Hippocampal formation (tissue), 2 donors: ENCODE results near the gene SEC31A.

Experiments used
- DNase-seq, 2 donors: peaks; one replicate each; lab custom pipeline; 2025; lab: John Stamatoyannopoulos, UW

SEC31A gene

DNA sequence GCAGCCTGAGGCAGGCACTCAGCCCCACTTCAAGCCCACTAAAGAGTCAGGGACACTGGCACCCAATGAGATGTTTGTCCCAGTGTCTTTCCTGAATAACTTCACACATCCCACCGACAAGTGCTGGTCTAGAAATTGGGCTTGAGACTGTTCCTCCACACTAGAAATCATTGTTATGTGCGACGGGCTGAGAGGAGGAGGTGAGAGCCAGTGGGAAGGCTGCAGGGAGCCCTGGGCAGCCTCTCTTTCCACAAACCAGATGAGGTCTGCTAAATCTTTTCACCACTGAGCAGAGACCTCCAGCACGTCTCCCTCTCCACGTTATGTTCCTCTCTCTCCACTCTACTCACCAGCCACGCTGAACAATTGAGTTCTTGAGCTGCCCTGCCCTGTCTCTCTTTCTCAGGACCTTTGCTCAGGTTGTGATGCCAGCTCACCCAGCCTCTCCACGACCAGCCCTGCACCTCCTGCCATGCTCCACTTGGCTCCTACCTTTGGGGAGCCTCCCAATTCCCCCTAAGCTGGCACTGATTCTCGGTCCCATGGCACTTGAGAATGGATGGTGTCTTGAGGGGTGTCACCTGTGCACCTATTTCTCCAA lies 100.8 kb downstream of the SEC31A start:
- DNase-seq, result no peak

DNA sequence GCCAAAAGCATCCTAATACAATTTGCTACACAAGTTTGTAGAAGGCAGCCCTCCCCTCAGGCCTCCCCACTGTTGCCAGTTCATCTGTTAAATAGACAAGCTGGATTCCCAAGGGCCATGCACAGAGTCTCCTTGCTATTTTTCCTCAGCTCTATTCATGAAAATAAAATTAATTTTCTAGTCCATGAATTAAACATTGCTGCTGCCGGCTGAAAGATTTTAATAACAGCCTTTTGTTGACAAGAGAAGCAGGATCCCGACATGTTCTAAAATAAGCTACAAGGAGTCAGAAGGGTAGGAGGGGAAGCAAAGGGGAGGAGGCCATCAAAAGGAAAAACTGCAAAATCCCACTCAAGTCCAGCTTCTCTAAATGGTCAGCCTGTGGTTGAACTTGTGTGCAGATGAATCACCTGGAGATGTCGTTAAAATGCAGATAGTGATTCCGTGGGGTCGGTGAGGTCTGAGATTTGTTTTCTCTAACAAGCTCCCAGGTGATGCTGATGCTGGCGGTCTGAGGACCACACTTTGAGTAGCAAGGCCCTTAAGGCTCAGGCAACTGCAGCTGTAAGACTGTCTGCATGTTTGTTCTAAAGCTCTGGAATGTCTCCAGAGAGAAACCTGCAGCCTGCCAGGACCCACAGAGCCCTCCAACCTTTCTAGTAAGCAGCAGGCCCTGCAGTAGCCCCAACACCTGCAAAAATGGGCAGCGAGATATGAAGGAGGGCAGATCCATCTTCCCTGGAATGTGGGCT lies 101.8 kb downstream of the SEC31A start:
- no peak for DNase-seq

DNA sequence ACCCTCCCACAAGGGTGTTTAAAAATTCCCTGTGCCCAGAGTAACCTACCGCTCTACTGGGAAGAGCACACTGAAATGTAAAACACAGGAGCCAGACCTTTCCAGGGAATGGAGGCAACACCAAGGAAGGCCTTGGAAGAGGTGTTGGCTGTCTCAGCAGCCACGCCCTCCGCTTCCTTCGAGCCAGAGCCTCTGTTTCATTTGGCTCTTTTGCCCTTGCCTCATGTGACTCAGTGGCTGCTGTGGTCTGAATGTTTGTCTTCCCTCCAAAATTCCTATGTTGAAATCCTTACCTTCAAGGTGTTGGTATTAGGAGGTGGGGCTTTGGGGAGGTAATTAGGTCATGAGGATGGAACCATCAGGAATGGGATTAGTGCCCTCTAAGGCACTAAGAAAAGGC lies 103.6 kb downstream of the SEC31A start:
- no peak for DNase-seq

DNA sequence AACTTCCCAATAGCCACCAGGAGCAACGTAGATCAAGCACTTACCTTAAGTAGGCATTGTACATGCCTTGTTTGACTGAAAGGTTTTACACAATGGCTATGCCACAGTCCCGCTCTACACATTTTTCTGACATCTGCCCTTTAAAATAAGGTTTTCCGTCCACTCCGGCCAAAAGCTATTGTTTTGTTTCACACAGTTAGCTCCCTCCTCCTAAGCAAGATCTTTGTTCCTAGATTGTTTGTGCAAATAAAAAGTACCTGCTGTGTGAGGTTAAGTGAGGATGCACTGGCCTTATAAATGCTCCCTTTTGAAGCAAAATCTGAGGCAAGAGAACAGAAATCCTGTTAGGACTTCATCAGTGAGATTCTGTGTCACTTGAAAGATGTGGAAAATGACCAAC lies 104.1 kb downstream of the SEC31A start:
- no peak for DNase-seq

DNA sequence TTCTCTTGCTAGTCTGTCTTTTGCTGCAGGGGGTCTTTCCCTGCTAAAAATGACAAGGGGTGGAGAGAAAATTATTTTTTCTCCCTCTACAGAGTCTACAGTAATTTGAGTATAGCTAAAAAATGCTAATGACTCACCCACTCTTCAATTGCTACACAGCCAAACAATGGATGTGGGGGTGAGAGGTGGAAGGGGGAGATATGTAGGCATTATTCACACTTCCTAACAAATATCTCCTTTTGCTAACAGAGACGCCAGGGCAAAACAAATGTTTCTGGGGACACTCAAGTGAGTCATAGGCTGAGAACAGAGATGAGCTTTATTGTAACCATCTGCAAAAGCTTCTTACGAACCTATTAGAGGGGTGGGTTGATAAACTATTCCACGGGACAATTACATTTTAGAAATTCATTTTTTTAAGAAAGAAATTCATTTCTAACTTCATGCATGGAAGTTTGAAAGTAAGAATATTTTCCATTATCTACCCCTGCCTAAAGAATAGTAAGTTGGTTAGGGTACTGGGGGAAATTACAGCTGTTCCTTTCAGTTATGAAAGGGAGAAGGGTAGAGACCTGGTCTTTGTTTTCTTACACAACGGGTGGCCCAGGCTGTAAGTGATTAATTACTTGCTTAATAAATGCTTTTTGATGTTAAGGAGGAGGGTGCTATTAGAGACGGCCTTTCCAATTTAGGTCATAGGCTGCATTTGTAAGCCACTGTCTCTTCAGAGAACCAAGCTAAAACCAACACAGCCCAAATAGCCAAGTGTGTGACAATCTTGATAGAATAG lies 105.1 kb downstream of the SEC31A start:
- no peak for DNase-seq

DNA sequence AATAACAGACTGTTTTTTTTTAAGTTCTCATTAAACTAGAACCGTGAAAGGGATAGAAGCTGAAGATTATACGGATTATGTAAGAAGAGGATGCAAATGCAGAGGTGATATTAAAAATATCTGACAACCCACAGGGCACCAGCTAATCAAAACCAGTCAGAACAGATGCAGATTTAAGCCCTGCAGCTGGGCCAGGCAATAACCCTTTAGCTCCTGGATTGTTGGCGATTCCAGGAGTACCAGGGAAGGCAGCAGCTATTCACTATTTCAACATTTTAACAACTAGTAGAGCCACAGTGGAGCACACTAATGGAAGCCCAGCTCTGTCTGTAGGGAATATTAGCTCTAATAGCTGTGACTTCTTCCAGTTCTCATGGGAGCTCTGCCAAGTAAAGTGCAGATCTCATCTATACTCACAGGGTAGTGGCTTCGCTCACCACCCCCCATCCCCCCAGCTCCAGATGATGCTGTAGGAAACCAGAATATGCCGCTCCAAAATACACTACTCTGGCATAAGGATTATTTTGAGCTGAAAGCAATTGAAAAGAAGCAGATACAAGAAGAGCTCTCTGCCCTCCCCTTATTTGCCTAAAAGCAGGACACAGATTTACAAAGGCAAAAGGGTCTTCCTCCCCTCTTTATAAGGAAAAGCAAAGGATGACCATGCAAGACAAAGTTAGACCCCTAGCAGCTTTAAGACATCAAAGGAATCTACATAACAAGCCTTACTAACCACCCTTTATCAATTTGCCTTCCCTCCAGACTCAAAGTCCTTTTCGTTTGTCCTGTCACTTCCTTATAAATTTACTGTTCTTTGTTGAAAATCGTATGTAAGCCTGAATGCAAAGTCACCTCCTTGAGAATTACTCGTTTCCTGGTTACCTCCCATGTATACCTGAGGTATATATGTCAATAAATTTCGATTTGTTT lies 106.0 kb downstream of the SEC31A start:
- no peak for DNase-seq

DNA sequence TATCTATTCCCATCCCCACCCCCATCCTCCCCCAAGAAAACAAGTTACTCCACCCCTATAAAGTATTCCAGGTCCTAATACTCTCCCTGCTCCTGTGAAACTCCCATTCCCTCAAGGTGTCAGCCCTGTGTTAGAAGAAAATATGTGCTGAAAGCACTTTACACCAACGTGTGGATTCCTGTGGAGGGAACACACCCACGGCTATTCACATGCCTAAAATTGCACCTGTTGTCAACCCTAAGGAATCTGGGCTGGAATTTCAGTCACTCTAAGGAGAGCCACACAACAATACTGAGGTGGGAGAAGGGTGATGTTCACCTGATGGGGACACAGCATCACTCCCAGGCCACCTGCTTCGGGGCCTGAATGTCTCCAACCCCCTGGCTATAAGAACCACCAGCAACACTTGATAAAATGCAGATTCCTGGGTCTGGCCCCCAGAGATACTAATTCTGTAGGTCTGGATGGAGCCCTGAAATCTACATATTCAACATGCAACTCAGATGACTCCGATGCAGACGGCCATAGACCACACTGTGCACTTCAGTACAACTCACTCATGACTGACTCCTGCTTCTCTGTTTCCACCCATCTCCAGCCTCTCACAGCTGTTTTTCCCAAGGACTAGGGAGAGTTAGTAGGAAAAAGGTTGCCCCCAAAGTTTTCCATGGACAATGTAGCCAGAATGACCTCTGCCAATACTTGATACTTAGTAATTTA lies 108.2 kb downstream of the SEC31A start:
- no peak for DNase-seq

DNA sequence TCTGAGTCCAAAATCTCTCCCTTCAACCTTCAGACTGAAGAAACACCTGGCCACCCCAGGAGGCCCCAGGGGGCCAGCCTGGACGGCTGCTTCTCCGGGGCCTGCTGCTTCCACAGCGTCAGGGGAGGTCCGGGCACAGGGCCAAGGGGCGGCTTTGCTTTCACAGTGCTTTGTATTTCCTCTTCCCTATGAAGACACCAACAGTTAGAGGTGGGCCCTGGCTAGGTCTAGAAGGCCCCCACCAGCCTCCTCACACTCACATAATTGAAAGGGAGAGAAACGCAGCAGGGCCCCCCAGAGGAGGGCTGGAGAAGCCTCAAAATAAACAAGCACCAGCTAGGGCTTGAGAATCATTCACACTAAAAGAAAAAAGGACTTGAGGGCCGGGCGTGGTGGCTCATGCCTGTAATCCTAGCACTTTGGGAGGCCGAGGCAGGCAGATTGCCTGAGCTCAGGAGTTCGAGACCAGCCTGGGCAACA lies 110.2 kb downstream of the SEC31A start:
- DNase-seq, result peak in 1 of 2 donors; percentile 54

DNA sequence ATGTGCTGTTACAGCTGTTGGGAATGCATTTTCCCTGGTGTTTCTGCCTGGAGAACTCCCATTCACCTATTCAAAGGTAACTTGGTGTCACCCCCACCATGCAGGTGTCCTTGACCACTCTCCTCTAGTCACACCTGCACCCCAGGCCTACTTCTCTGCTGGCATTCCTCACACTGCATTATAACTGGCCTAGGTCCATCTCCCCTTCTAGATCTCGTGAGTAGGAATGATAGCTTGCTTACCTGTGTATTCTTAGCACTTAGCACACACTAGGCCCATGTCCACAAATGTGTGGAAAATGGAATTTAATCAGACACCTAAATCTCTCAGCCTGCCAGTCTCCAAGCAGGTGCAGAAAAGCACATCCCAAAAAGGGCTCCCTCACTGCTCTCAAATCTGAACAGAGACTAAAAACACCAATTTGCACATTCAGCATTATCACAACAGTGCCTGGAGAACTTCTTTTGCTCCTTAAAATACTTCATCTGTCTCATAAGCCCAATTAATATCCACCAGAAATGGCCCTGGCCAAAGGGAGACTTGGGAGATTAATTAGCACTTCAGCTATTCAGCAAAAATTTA lies 110.7 kb downstream of the SEC31A start:
- DNase-seq, result no peak

DNA sequence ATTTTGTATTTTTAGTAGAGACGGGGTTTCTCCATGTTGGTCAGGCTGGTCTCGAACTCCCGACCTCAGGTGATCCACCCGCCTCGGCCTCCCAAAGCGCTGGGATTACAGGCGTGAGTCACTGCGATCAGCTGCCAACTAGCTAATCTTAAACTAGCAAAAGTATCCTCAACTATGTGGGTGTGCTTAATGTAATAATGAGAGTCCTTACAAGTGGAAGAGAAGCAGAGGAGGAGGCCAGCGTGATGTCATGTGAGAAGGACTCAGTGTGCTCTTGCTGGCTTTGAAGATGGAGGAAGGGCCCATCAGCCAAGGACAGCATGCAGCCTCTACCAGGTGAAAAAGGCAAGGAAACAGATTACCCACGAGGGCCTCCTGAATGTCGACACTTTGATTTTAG lies 111.9 kb downstream of the SEC31A start:
- no peak for DNase-seq

DNA sequence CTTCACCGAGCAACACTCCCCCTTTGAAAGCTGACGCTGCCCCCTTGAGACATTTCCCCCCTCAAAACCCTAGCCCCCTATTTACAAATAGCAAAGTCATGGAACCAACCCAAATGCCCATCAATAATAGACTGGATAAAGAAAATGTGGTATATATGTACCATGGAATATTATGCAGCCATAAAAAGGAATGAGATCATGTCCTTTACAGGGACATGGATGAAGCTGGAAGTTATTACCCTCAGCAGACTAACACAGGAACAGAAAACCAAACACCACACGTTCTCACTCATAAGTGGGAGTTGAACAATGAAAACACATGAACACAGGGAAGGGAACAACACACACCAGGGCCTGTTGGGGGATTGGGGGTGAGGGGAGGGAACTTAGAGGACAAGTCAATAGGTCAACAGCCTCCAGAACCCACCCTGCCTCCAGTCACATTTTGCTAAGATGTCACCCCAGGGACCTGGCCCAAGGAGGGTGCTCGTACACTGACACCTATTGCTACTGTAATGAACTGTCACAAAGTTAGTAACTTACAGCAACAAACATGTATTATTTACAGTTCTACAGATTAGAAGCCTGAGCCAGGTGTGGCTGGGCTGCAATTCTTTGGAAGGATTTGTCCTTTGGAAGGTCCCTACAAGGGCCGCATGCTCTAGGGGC lies 113.0 kb downstream of the SEC31A start:
- no peak for DNase-seq

DNA sequence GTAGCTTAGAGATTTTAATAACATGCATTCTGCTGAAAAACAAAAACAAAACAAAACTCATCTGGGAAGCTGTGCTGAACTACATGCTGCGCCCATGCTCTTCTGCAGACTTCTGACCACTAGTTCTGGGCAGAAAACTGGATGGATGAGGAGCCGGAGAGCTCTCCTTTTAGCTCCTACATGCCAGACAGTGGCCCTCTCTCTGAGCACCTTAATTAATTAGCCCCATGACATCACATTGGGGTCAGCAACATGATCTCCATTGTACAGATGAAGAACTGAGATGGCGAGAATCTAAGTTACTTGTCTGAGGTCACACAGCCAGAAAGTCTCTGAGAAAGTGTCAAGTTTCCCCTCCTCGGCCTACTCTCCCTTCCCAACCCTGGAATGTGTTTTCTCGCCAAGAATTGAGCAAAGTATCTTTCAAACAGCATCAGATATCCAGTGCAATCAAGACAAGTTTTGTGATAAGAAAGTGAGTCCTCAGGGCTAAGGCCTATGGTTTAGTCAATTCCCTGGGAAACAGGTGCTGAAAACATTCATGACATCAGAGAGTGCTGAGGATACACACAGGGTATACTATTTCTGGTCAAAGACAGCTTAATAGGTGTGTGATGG lies 113.9 kb downstream of the SEC31A start:
- no peak for DNase-seq

DNA sequence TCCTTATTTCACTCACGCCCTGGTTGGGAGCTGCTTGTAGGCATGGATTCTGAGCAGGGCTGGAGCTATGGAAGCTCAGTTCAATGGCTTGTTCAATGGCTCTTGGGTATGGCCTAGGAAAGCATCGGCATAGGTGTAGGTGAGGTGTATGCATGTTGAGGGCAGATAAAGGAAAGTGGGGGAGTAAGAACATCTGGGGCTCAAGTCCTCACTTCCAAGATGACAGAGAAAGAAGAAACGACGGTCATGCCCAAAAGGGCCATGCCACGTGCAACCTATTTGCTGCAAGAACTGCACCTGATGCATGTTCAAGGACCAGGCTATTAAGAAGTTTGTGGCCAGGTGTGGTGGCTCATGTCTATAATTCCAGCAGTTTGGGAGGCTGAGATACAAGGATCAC lies 115.7 kb downstream of the SEC31A start:
- DNase-seq, result no peak

DNA sequence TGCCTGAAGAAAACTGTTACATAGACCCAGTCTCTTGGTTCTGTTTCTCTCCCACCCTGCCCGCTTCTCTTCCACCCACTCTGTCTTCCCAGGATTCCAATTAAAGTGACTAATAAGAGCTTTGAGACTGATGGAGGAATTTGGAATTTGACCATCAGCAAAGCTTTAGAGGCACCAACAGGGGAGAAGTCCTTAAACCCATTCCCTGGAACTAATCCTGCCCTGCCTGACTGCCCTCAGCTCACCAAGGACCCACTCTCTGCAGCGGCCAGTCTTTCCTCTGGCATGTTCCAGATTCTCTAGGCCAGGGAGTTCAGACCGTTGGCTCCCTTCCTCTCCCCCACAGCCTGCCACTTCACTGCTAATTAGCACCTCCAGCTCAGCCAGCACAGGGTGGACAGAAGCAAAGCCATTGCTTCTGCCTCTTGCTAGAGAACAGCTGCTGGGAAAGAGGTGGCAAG lies 116.2 kb downstream of the SEC31A start:
- DNase-seq, result peak in 1 of 2 donors; percentile 34

DNA sequence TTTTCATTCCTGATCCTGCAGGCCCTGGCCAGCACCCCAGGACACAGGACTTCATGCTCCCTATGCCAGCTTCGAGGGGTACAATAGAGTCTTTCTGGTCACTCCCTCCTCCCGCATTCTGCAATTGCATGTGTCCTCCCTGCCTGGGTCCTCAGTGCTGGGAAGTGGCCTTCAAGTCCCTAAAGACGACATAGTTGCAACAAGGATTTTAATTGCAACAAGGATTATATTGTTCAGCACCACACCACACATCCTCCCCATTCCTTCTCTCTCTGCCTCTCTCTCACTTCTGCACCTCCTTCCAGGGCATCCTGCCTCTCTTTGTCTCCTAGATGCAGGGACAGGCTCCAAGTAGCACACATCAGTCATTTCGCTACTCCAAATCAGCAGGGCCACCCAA lies 117.9 kb downstream of the SEC31A start:
- peak; percentile 63 to 75 for DNase-seq

DNA sequence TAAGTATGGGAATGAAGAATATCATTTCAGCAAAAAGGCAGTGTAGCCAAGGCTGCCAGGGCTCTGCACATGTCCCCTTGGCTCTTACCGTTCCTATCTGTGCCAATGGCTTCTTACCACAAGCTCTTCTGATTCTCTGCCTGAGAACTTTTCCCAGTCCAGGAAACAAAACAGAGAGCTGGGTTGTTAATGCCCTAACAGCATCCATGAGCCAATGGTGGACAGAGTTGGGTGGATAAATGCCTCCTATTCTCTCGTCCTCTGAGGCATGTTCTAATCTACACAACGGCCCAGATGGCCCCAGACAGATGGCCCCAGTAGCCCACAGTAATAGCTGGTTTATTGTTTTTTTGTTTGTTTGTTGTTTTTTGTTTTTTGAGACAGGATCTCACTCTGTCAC lies 120.3 kb downstream of the SEC31A start:
- DNase-seq, result peak; percentile 78 to 97
